Gastroesophageal sphincter (tissue), 4 donors: ENCODE measurements around the gene NDRG3. TPM values are rescaled to one million over a fixed set of nuclear protein-coding genes. Genes with fewer than 3 reads are reported as not detected.

Experiments used
- ATAC-seq: fragments of 150-250 bp; one replicate; pipeline ENCODE4 v1.9.1; 2016; ENCODE audit warnings: mild to moderate bottlenecking, moderate library complexity
- H3K27ac ChIP-seq, 4 donors: fragments of 200-600 bp; sonication (generic) in 3 of 4; 1 replicate in 3 of 4; 2 replicates in 1 of 4; pipeline ENCODE4 v1.5.1; 2016 to 2019
- H3K27me3 ChIP-seq: fragments of 200-600 bp; sonication (generic); one replicate; pipeline ENCODE4 v1.5.1; 2019
- H3K36me3 ChIP-seq, 2 donors: fragments of 200-600 bp; sonication (generic); one replicate each; pipeline ENCODE4 v1.5.1; 2019; ENCODE audit warnings: control low read depth in 1 of 2
- H3K4me1 ChIP-seq, 3 donors: fragments of 200-600 bp; sonication (generic); 1 replicate in 2 of 3; 2 replicates in 1 of 3; pipeline ENCODE4 v1.5.1; 2016 to 2019; ENCODE audit warnings: control low read depth in 2 of 3
- H3K4me3 ChIP-seq, 2 donors: fragments of 200-600 bp; sonication (generic); one replicate each; pipeline ENCODE4 v1.5.1; 2019; ENCODE audit warnings: mild to moderate bottlenecking in 1 of 2, moderate library complexity in 1 of 2
- H3K9me3 ChIP-seq, 3 donors: fragments of 200-600 bp; sonication (generic); one replicate each; pipeline ENCODE4 v1.5.1; 2017 to 2019; ENCODE audit warnings: control low read depth in 2 of 3
- CTCF ChIP-seq, 4 experiments: fragments of 200-600 bp in 2 of 4; fragments of 450-650 bp in 2 of 4; sonication (generic) in 1 of 4; IDR thresholded peaks; one replicate each; pipeline ENCODE4 v1.5.1; 2017 to 2019; ENCODE audit warnings: antibody characterized with exemption in 4 of 4, mild to moderate bottlenecking in 2 of 4, moderate library complexity in 2 of 4
- EP300 ChIP-seq: sonication (generic); formaldehyde crosslinking; IDR thresholded peaks from one replicate; pipeline ENCODE4 v1.6.1; 2017; ENCODE audit warnings: antibody characterized with exemption, mild to moderate bottlenecking
- POLR2A ChIP-seq, 2 donors: fragments of 450-650 bp; IDR thresholded peaks; one replicate each; pipeline ENCODE4 v1.6.1; 2017; ENCODE audit warnings: antibody characterized with exemption in 2 of 2, mild to moderate bottlenecking in 2 of 2, moderate library complexity in 1 of 2
- POLR2AphosphoS5 ChIP-seq: sonication (generic); formaldehyde crosslinking; IDR thresholded peaks from one replicate; pipeline ENCODE4 v1.6.1; 2017; ENCODE audit warnings: antibody characterized with exemption
- WGBS, 2 donors: methylation state at CpG; one replicate each; pipeline ENCODE4 v1.1.5; 2018; ENCODE audit warnings: low coverage in 1 of 2; 5-methylcytosine and 5-hydroxymethylcytosine counted together
- total RNA-seq, 4 donors: library from RNA; depleted of rRNA; stranded (reverse); fragments of >200 nt; gene quantifications; one replicate each; pipeline ENCODE4 v1.1.0, GENCODE V29; 2016

The NDRG3 gene
- total RNA-seq, 4 donors from 2014 or later, result 13.3 to 37.1 (median 26.0) TPM

GRCh38 chr20:36770680-36771079, 24.8 kb upstream of the NDRG3 start:
- ATAC-seq, result no peak
- Histone ChIP-seq H3K4me3 (no peak overlapping the region), H3K27ac (peak overlapping the region in 1 of 4 donors; percentile 31), H3K27me3 (no peaks in the 10 kb centered on the region), H3K36me3 (peaks cover 0 to 23% of the 10 kb centered on the region in 2 donors), H3K4me1 (peaks cover 0 to 34% (median 13%) of the 10 kb centered on the region in 3 donors), H3K9me3 (no peaks in the 10 kb centered on the region)
- 62% methylated on average over 6 of the region's 7 CpGs; no CpG with 5 or more reads in 1 of the 2 donors for WGBS, 2 donors
- TF ChIP-seq CTCF (IDR thresholded peaks at IDR 0.05), result no peak
- TF ChIP-seq POLR2A (IDR thresholded peaks at IDR 0.05), result no peak
- no peak for TF ChIP-seq EP300
- no peak for TF ChIP-seq POLR2AphosphoS5

GRCh38 chr20:36768768-36769430, 23.0 kb upstream of the NDRG3 start:
- WGBS, 2 donors, result 49 to 54% methylated on average over 5 of the region's 5 CpGs
- H3K27ac ChIP-seq, result peak overlapping the region in 2 of 4 donors; percentile 4 to 15

GRCh38 chr20:36761125-36761524, 15.2 kb upstream of the NDRG3 start:
- Histone ChIP-seq H3K9me3 (no peaks in the 10 kb centered on the region), H3K27ac (no peak overlapping the region), H3K4me3 (no peak overlapping the region), H3K4me1 (peaks cover 0 to 5% (median 0%) of the 10 kb centered on the region in 3 donors), H3K27me3 (no peaks in the 10 kb centered on the region), H3K36me3 (peaks cover 0 to 11% of the 10 kb centered on the region in 2 donors)
- no peak for ATAC-seq
- TF ChIP-seq EP300 (no peak), CTCF (IDR thresholded peaks at IDR 0.05) (no peak), POLR2AphosphoS5 (no peak)
- 85 to 90% methylated on average over 3 to 4 of the region's 4 CpGs for WGBS, 2 donors

More at GRCh38 chr20:36768768-36769430, 23.0 kb upstream of the NDRG3 start:
- Histone ChIP-seq H3K4me3 (no peak overlapping the region), H3K4me1 (peaks cover 0 to 17% (median 7%) of the 10 kb centered on the region in 3 donors), H3K36me3 (peaks cover 0 to 23% of the 10 kb centered on the region in 2 donors), H3K9me3 (no peaks in the 10 kb centered on the region), H3K27me3 (no peaks in the 10 kb centered on the region)
- no peak for ATAC-seq
- TF ChIP-seq EP300 (no peak), CTCF (IDR thresholded peaks at IDR 0.05) (no peak), POLR2AphosphoS5 (no peak), POLR2A (IDR thresholded peaks at IDR 0.05) (no peak)

GRCh38 chr20:36760647-36761046, 14.8 kb upstream of the NDRG3 start:
- 91 to 94% methylated on average over 6 of the region's 6 CpGs for WGBS, 2 donors
- H3K27me3 ChIP-seq, result no peaks in the 10 kb centered on the region
- H3K4me1 ChIP-seq, result peaks cover 0 to 5% (median 0%) of the 10 kb centered on the region in 3 donors
- H3K27ac ChIP-seq, result no peak overlapping the region
- H3K9me3 ChIP-seq, result no peaks in the 10 kb centered on the region
- no peak for ATAC-seq
- TF ChIP-seq EP300 (no peak), CTCF (IDR thresholded peaks at IDR 0.05) (no peak), POLR2AphosphoS5 (no peak), POLR2A (IDR thresholded peaks at IDR 0.05) (no peak)
- peaks cover 0 to 15% of the 10 kb centered on the region in 2 donors for H3K36me3 ChIP-seq
- H3K4me3 ChIP-seq, result no peak overlapping the region

- Histone ChIP-seq H3K27me3 (no peaks in the 10 kb centered on the region), H3K4me3 (no peak overlapping the region), H3K27ac (peak overlapping the region in 1 of 4 donors; percentile 28), H3K36me3 (peaks cover 0 to 25% of the 10 kb centered on the region in 2 donors), H3K9me3 (no peaks in the 10 kb centered on the region), H3K4me1 (peaks cover 0 to 11% (median 0%) of the 10 kb centered on the region in 3 donors)
- 82 to 86% methylated on average over 1 of the region's 1 CpG for WGBS, 2 donors
- TF ChIP-seq CTCF (IDR thresholded peaks at IDR 0.05) (no peak), POLR2AphosphoS5 (no peak), POLR2A (IDR thresholded peaks at IDR 0.05) (no peak), EP300 (no peak)
- no peak for ATAC-seq
Measured at GRCh38 chr20:36758276-36758675, 12.4 kb upstream of the NDRG3 start.
